Cardiac septum (tissue), 1 donor: ENCODE measurements around the gene IMPDH1. TPM values are rescaled to one million over a fixed set of nuclear protein-coding genes. Genes with fewer than 3 reads are reported as not detected.

Experiments used
- DNase-seq: peaks from one replicate; pipeline ENCODE4 v3.0.0-alpha.2; 2020; ENCODE audit warnings: low spot score
- intact Hi-C: fragments of 100-400 bp; cut with DNase I; formaldehyde crosslinking; loops from one replicate; pipeline ENCODE4 v1.14.0; 2022
- total RNA-seq: library from RNA; stranded (reverse); fragmentation: NEBNext Ultra II Directional; extraction: Animal tissue kit (Norgen Biotek cat#: 25700); gene quantifications from one replicate; pipeline ENCODE4 v1.2.1, GENCODE V29; 2021
- donor health status: DM: no; HTN: no; CAD: no.

Gene IMPDH1
- total RNA-seq, 1 donor from 2014 or later = 22.2 TPM

DNA sequence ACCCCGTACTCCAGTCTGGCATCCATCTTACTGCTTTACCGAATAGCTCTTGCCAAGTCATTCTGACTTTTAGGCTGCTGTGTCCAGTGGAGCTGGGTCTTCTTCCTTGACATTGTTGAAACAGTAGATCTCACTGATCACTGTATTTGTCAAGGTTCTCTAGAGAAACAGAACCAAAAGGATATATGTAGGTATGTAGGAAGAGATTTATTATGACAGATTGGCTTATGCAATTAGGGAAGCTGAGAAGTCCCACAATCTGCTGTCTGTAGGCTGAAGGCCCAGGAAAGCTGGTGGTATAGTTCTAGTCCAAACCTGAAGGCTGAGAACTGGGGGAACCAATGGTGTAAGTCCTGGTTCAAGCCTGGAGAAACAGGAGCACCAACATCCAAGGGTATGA is 36.2 kb downstream of the IMPDH1 start:
- intact Hi-C loops = no loop called here

DNA sequence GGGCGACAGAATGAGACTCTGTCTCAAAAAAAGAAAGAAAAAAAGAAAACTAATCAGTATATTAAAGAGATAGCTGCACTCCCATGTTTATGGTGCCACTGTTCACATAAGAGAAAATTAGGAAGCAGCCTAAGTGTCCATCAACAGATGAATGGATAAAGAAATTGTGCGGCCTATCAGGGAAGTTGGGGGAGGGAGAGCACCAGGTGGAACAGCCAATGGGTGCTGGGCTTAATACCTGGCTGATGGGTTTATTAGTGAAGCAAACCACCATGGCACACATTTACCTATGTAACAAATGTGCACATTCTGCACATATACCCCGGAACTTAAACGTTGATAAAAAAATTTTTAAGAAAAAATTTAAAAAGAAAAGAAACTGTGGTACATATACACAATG is 39.3 kb downstream of the IMPDH1 start:
- intact Hi-C loops = no loop called here
- no peak for DNase-seq

More for the DNA sequence above, 36.2 kb downstream of the IMPDH1 start:
- DNase-seq = no peak

DNA sequence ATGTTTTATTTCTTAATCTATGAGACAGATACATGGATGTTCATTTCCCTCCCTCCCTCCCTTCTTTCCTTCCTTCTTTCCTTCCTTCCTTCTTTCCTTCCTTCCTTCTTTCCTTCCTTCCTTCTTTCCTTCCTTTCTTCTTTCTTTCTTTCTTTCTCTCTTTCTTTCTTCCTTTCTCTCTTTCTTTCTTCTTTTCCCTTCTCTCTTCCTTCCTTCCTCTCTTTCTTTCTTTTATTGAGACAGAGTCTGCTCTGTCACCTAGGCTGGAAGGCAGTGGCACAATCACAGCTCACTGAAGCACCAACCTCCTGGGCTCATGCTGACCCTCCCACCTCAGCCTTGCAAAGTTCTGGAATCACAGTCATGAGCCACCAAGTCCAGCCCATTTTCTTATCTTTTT is 42.8 kb downstream of the IMPDH1 start:
- intact Hi-C loops = no loop called here
- no peak for DNase-seq

DNA sequence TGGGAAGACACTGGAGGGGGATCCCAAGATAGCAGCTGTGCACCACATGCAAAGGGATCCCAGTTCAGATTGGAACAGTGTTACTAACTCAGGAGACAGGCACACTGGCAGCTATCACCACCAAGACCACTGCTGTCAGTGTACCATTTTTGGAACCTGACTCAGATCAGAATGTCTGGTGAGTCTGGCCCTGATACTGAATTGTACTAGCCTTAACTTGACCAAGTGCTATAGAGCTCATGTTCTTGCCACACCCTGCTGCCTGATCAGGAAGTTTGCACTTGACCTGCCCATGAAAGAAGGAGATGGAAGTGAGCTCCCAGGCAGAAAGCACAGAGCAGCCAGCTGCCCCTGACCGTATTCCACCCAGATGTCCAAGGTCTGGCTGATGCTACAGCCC is 43.5 kb downstream of the IMPDH1 start:
- no peak for DNase-seq
- intact Hi-C loops = no loop called here

DNA sequence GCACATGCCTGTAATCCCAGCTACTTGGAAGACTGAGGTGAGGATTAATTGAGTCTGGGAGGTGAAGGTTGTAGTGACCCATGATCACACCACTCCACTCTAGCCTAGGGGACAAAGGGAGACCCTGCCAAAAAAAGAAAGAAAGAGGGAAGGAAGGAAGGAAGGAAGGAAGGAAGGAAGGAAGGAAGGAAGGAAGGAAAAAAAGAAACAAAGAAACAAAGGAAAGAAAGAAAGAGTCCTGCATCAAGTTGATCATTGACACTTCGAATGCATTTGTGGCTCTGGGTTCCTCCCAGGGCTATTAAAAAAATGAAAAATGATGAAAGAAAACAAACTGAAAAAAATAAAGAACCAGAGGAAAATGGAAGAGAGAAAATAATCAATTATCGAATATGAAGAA is 44.4 kb downstream of the IMPDH1 start:
- DNase-seq = no peak
- intact Hi-C loops = no loop called here

DNA sequence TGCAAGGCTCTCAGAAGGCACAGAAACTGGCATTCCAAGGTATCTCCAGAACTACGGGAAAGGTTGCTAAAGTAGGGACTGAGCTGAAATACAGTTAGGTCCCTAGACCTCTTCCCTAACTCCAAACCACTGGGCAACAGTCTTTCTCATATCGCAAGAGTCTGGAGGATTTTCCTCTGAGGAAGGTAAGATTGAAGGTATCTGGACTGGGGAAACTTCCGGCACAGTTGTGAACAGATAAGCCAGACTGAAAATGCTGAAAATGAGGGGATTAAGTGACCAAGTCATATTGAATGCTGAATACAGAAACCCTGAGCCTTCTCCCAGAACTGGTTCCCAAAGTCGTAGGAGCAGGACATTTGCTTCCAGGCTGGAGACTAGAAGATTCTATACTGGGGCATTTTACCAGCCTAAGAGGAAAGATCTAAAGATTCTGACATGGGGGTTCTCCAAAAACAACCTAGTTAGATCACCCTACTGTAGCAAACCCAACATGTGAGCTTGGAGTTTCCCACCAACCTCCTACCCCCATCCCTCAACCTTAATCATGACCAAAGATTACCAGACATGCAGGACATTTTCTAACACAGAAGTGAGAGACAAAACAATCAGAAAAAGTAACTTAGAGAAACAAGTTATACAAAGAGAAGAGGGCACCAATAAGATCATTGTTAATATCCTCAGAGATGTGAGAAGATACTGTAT is 45.5 kb downstream of the IMPDH1 start:
- intact Hi-C loops = no loop called here
- DNase-seq = no peak

DNA sequence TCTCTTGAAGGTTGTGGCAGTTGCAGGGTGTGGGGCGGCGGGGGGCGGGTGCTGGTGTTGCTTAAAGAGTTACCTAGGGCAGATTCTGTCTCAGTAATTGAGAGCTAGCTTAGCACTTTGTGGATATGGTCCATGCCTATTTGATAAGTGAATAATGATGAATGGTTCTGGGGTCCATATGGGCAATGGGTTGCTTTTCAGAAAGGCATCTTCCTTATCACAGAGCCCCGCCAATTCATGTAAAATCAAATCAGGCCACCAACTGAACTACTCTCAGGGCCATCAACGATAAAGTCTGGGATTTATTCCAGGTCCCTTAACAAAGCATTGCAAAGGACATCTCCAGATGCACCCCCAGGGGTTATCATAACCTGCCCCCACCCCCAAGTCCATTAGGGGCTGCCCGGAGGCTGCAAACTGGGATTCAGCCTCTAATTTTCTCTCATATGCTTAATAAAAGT is 46.5 kb downstream of the IMPDH1 start:
- intact Hi-C loops = no loop called here

DNA sequence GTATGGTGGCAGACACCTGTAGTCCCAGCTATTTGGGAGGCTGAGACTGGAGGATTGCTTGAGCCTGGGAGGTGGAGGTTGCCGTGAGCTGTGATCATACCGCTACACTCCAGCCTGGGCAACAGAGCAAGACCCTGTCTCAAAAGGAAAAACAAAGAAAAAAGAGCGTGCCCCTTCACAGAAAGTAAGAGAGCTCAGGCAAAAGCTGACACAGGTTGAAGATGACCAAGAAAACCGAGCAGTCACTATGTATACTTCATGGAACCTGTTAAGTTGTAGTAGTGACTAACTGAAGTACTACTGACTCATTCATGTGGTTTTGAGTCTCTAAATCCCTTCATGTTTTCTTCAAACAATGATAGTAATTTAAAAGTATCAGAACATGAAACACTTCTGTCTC is 47.1 kb downstream of the IMPDH1 start:
- intact Hi-C loops = no loop called here
- no peak for DNase-seq

More for the DNA sequence above, 46.5 kb downstream of the IMPDH1 start:
- no peak for DNase-seq

DNA sequence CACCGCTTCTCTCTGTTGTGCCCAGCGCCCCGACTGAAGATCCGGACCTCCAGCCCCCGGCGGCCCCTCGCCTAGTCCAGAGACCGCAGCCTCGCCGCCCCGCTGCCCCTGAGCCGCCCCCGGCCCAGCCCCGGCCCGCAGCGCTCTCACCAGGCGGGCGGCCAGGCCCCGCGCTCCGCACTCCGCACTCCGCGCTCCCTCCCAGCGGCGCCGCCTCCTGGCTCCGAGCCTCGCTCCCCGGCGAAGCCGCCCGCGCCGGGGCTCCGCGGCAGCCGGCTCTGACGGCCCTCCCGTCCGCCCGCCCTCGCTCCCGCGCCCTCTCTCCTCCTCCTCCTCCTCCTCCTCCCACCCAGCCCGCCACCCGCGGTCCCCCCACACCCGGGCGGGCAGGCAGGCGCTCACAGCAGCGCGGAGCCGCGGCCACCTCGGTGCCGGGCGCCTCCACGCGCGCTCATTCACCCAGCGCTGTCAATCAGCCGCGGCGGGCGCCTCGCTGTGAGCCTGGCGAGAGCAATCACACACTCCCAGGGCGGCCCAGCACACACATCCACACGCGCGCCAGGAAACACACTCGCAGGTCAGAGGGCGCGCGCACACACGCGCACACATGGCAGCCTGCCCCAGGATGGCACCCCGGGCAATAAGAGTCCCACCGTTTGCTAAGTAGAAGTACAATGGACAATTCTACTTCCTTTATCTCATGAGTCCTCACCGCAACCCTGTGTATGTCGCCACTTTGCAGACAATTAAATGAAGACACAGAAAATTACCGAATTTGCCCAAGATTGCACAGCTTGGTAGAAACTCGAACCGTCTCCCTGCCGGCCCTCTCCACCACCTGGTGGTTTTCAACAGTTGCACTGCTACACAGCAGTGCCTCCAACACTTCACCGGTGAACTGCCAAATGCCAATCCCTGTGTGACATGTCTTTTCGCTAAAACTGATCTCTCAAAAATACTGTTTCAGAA is 48.1 kb downstream of the IMPDH1 start, which contains the start of gene PRRT4:
Gene PRRT4, minus strand, starts transcription at position 280 of the 969 bp plus-strand sequence.
- no peak for DNase-seq
- intact Hi-C loops = no loop called here

DNA sequence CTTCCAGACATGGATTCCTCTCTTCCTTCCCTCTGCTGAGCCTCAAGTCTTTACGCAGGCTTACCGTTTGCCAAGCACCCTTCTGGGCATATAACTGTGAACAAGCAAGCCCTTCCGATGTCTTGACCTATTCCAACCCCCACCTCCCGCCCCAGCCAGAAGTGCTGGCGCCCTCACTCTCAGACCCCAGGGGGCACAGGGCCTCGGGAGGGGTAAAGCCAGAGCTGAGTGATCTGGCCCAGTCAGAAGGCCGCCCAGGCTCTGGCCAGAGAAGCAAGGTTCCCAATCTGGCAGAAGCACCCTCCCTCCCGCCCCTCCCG is 49.5 kb downstream of the IMPDH1 start:
- intact Hi-C loops = no loop called here
- DNase-seq = no peak

DNA sequence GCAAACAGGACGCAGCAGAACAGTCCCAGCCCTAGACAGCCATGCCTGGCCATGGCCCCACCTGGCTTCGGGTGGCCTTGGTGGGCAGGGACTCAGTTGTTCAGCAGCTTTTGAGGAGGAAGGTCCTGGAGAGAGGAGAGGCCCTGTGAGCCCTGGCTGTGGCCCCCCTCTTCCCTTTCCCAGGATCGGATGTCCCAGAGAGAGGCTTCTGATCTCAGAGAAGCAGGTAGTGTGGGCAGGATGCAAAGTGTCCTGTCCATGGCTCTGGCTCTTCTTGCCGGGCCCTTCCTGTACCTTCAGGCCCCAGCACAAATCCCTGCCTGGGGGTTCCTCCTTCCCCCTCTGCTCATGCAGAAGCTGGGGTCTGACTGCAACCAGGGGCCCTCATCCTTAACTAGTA is 49.8 kb downstream of the IMPDH1 start:
- intact Hi-C loops = no loop called here

DNA sequence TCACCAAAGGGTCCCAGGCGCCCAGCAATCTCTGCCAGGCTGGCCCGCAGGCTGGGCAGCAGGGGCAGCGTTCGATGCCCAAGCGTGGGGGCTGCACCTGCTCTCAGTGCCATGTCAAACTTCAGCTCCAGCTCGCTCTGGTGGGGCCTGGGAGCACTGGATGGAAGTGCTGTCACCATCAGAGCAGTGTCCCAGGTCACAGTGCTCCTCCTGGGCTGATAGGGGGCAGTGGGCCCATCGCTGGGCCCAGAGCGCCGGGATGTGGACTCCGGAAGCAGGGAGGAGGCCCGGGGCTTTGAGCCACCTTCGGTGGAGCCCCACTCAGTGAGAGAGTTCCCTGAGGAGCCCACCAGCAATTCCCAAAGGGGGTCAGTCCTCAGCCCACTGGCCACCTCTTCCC is 50.4 kb downstream of the IMPDH1 start:
- no peak for DNase-seq
- intact Hi-C loops = no loop called here

More for the DNA sequence above, 49.8 kb downstream of the IMPDH1 start:
- DNase-seq = no peak

DNA sequence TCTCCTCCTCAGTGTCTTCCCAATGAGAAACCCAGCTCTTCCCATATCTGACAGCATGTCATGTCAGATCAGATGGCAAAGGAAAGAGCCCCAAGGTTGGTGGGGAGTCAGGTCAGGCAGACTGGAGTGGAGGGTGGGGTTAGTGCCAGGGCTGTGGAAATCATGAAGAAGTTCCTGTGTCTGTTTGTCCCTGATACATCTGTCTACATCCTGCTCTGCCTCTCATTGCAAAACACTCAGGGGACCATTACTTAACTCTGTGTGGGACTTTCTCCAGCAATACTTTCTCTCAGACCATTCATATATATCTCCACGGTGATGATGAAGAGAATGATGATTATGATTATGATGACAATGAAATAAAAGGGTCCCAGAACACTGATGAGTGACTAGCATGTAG is 51.5 kb downstream of the IMPDH1 start:
- intact Hi-C loops = no loop called here

DNA sequence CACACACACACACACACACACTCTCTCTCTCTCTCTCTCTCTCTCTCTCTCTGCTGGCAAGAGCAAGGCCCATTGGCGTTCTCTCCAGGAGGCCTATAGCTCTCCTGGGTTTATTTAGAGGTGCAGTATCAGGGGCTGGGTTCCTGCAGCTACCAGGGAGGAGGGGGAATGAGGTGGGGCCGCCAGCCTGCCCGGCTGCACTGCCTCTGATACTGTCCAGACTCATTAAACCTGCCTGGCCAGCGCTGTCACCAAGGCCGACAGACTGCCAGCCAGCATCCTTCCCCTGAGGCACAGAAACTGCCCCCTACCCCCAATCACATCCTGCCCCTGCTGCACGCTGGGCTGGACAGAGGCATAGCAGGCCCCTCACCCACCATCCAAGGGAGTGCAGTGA is 52.6 kb downstream of the IMPDH1 start:
- DNase-seq = no peak
- intact Hi-C loops = no loop called here

More for the DNA sequence above, 51.5 kb downstream of the IMPDH1 start:
- no peak for DNase-seq

DNA sequence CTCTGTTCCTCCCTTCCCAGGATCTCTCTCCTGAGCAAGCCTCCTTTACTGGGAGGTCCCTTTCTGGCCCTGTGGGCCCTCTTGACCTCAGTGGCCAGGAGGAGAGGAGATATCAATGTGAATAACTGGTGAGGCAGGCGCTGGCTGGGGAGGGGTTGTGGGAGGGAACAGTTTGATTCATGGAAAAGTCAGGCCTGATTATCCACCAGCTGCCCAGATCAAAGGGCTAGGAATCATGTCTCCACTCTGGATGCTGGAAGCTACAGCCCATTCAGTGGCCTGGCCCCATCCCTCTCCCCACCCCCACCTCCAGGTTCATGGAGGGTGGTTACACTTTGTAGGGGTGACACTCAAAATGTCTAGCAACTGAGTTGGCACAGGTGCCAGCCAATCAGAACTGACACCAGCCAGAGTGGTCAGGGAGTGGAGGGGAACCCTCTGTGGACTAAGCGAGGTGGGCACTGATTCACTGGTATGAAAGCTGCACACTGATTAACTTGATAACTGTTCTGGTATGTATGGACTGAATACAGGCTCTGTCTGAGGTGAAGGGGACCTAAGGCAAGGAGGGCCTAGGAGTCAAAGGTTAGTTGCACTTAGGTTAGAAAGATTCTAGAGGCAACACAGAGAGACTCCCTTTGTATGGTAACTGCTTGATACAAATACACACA is 53.1 kb downstream of the IMPDH1 start:
- intact Hi-C loops = no loop called here
- DNase-seq = no peak

DNA sequence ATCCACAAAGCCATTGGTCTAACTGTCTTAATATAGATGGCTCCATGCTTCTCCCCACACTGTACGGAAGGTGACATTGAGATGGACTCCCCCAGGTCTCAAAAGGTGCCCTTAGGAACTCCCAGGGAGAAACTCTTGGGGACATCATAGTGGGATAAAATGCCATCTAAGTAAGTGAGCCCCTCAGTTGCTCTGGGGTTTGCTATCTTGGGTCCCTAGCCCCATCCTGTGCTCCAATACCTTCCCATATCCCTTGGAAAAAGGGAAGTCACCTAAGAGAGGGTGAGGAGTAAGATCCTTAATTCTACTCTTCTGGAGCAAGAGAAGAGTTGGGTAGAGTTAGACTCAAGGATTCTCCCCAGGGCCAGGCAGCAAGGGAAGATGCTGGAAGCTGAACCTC is 56.2 kb downstream of the IMPDH1 start:
- DNase-seq = no peak
- intact Hi-C loops = no loop called here

DNA sequence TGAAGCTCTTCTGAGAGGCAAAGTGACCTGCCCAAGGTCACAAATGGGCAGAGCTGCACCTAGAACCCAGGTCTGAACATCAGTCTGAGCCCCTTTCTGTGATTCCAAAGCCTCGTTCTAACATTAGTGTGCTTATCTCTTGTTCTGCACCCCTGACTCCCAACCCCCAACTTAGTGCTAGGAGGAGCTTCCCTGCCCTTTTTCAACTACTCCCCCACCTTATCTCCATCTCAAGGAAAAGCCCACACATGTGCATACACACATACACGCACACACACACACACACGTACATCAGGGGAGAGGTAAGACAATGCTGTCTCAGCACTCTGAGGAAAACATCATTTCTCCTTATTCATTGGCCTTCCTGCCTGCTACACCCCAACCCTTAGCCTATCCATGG is 56.6 kb downstream of the IMPDH1 start:
- intact Hi-C loops = no loop called here
- no peak for DNase-seq

DNA sequence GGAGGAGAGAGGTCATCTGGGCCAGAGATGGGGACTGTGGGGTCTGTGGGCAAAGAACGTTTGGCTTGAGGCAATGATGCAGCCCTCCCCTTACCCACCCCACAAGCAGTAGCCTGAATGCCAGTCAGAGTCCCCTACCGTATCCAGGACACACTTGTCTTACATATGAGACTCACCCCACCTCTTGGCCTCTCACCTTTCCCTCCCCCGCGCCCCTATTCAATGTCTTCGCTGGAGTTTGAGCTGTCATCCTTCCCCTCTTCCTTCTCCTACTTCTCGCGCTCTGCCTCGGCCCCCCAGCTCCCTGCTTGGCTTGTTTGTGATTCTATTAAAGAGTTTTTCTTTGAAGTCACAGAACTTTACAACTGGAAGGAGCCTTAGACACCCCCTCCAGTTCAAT is 57.1 kb downstream of the IMPDH1 start:
- no peak for DNase-seq
- intact Hi-C loops = loop anchor here (1.0 kb wide), 1 partner anchor 35 kb away; no protein-coding TSS in a partner anchor

DNA sequence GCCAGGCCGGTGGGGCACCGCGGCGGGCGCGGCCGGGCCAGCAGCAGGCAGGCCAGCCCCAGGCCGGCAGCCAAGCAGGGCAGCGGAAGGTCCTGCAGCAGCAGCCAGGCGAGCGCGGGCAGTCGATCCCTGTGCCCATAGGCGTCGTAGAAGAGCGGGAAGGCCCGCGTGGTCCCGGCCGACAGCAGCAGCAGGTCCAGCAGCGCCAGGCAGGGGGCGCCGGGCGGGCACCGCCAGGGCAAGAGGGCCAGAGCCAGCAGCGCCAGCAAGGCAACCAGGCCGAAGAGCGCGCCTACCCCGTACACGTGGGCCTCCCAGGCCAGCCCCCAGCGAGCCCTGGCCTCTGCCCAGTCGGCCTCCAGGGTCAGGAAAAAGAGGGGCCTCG is 57.6 kb downstream of the IMPDH1 start:
- intact Hi-C loops = loop anchor here (1.0 kb wide), 1 partner anchor 35 kb away; no protein-coding TSS in a partner anchor
- DNase-seq = no peak
